GM11168 (cell line): Measurements from ENCODE around the gene SLC35F2.

Experiments used
- in situ Hi-C: fragments of 300-500 bp; cut with MboI; formaldehyde crosslinking; loops from one replicate; pipeline ENCODE4 v1.12.0; 2022; ENCODE audit warnings: low sequenced_read_pairs; ENCODE audit not compliant: unreplicated experiment

The SLC35F2 gene

GRCh38 chr11:107744736-107745135 is 113.9 kb downstream of the SLC35F2 start:
- in situ Hi-C loops, result no loop called here

- in situ Hi-C loops, result no loop called here
Observed at GRCh38 chr11:107743191-107743590, 115.4 kb downstream of the SLC35F2 start.

- in situ Hi-C loops, result no loop called here
Observed at GRCh38 chr11:107741044-107741823, 117.4 kb downstream of the SLC35F2 start.
